Liver (tissue), 9 donors: Measurements from ENCODE around the gene DOCK11. TPM values are rescaled to one million over a fixed set of nuclear protein-coding genes. Genes with fewer than 3 reads are reported as not detected.

Experiments
- DNase-seq: peaks from one replicate; pipeline ENCODE4 v3.0.0-alpha.2; 2017; ENCODE audit warnings: low spot score
- H3K27ac ChIP-seq, 2 donors: one replicate each; pipeline ENCODE4 v1.7.0; 2013; ENCODE audit warnings: inconsistent platforms in 2 of 2, low read length in 2 of 2, control low read depth in 1 of 2, low read depth in 1 of 2, mild to moderate bottlenecking in 1 of 2
- H3K27me3 ChIP-seq, 4 donors: one replicate each; pipeline versions ENCODE4 v1.6.1 to v1.7.0; 2013; ENCODE audit warnings: low read length in 3 of 4, inconsistent platforms in 1 of 4, mild to moderate bottlenecking in 1 of 4, moderate library complexity in 1 of 4; ENCODE audit not compliant: control insufficient read depth in 4 of 4, insufficient read depth in 4 of 4
- H3K36me3 ChIP-seq, 4 donors: one replicate each; pipeline versions ENCODE4 v1.6.1 to v1.7.0; 2013; ENCODE audit warnings: low read length in 3 of 4, mild to moderate bottlenecking in 3 of 4, low read depth in 1 of 4, moderate library complexity in 1 of 4; ENCODE audit not compliant: control insufficient read depth in 4 of 4, insufficient read depth in 3 of 4
- H3K4me1 ChIP-seq, 4 donors: one replicate each; pipeline versions ENCODE4 v1.6.1 to v1.7.0; 2013; ENCODE audit warnings: low read length in 3 of 4, mild to moderate bottlenecking in 3 of 4, moderate library complexity in 1 of 4; ENCODE audit not compliant: control insufficient read depth in 4 of 4, insufficient read depth in 4 of 4
- H3K4me3 ChIP-seq, 3 donors: one replicate each; pipeline versions ENCODE4 v1.6.1 to v1.7.0; 2013; ENCODE audit warnings: low read length in 3 of 3, control low read depth in 1 of 3, low read depth in 1 of 3, mild to moderate bottlenecking in 1 of 3
- H3K9ac ChIP-seq, 2 donors: one replicate each; pipeline ENCODE4 v1.7.0; 2013; ENCODE audit warnings: low read length in 2 of 2, mild to moderate bottlenecking in 2 of 2, moderate library complexity in 2 of 2, control low read depth in 1 of 2, low read depth in 1 of 2
- H3K9me3 ChIP-seq, 4 donors: one replicate each; pipeline versions ENCODE4 v1.6.1 to v1.7.0; 2013; ENCODE audit warnings: low read length in 3 of 4; ENCODE audit not compliant: control insufficient read depth in 4 of 4
- ATF3 ChIP-seq: IDR thresholded peaks from 2 replicates; pipeline ENCODE4 v1.6.1; 2016; ENCODE audit warnings: antibody characterized with exemption
- EGR1 ChIP-seq, 2 donors: IDR thresholded peaks; 2 replicates each; pipeline ENCODE4 v1.6.1; 2016 to 2018; ENCODE audit warnings: antibody characterized with exemption in 2 of 2, low read depth in 2 of 2
- FOXA1 ChIP-seq: IDR thresholded peaks from 2 replicates; pipeline ENCODE4 v1.6.1; 2016; ENCODE audit warnings: antibody characterized with exemption
- FOXA2 ChIP-seq: IDR thresholded peaks from 2 replicates; pipeline ENCODE4 v1.6.1; 2016; ENCODE audit warnings: antibody characterized with exemption
- GABPA ChIP-seq, 2 donors: IDR thresholded peaks in 1 of 2; conservative IDR thresholded peaks in 1 of 2; 2 replicates each; pipeline ENCODE4 v1.6.1; 2016; ENCODE audit warnings: antibody characterized with exemption in 2 of 2, mild to moderate bottlenecking in 1 of 2, moderate library complexity in 1 of 2
- HNF4A ChIP-seq, 2 donors: conservative IDR thresholded peaks; 2 replicates each; pipeline ENCODE4 v1.6.1; 2016; ENCODE audit warnings: antibody characterized with exemption in 2 of 2, mild to moderate bottlenecking in 2 of 2
- HNF4G ChIP-seq: IDR thresholded peaks from 2 replicates; pipeline ENCODE4 v1.6.1; 2016; ENCODE audit warnings: antibody characterized with exemption
- JUND ChIP-seq, 2 donors: IDR thresholded peaks; 2 replicates each; pipeline ENCODE4 v1.6.1; 2016; ENCODE audit warnings: antibody characterized with exemption in 2 of 2
- NR2F2 ChIP-seq: IDR thresholded peaks from 2 replicates; pipeline ENCODE4 v1.6.1; 2016; ENCODE audit warnings: antibody characterized with exemption
- RAD21 ChIP-seq, 2 donors: IDR thresholded peaks; 2 replicates each; pipeline ENCODE4 v1.6.1; 2016; ENCODE audit warnings: antibody characterized with exemption in 2 of 2, mild to moderate bottlenecking in 2 of 2
- REST ChIP-seq: IDR thresholded peaks from 2 replicates; pipeline ENCODE4 v1.6.1; 2016; ENCODE audit warnings: antibody characterized with exemption, mild to moderate bottlenecking
- RXRA ChIP-seq, 2 donors: IDR thresholded peaks; 2 replicates each; pipeline ENCODE4 v1.6.1; 2017 to 2018; ENCODE audit warnings: antibody characterized with exemption in 2 of 2, mild to moderate bottlenecking in 1 of 2
- SP1 ChIP-seq: IDR thresholded peaks from 2 replicates; pipeline ENCODE4 v1.6.1; 2018; ENCODE audit warnings: antibody characterized with exemption, mild to moderate bottlenecking
- TAF1 ChIP-seq: conservative IDR thresholded peaks from 2 replicates; pipeline ENCODE4 v1.6.1; 2016; ENCODE audit warnings: antibody characterized with exemption, mild to moderate bottlenecking
- YY1 ChIP-seq: IDR thresholded peaks from 2 replicates; pipeline ENCODE4 v1.6.1; 2016; ENCODE audit warnings: antibody characterized with exemption, mild to moderate bottlenecking
- WGBS: extraction: QIAGEN DNeasy Blood & Tissue Kit; methylation state at CpG from one replicate; pipeline ENCODE4 v1.1.7; 2013; 5-methylcytosine and 5-hydroxymethylcytosine counted together
- polyA plus RNA-seq, 2 donors: library from polyadenylated mRNA; stranded (reverse) in 1 of 2; unstranded in 1 of 2; fragments of 200-250 nt in 1 of 2; fragments of >200 nt in 1 of 2; fragmentation: Nextera tagmentation in 1 of 2; extraction: Ambion mirVana in 1 of 2; gene quantifications; one replicate each; pipeline versions ENCODE4 v1.2.1 to v1.2.3, GENCODE V29; 2013 to 2015
- total RNA-seq, 2 donors: library from RNA; depleted of rRNA; stranded (reverse); fragments of >200 nt; gene quantifications; one replicate each; pipeline ENCODE4 v1.2.3, GENCODE V29; 2014
- TF ChIP-seq, protein P1 (sequence below): fragments of 150-350 bp; IDR thresholded peaks from 2 replicates; pipeline ENCODE4 v1.5.1; 2017; ENCODE audit warnings: improper control_type of control experiment, low read depth, low read length; ENCODE audit not compliant: missing input control
- TF ChIP-seq, protein P2 (sequence below): IDR thresholded peaks from 2 replicates; pipeline ENCODE4 v1.6.1; 2016; ENCODE audit warnings: antibody characterized with exemption
- TF ChIP-seq, protein P3 (sequence below): IDR thresholded peaks from 2 replicates; pipeline ENCODE4 v1.6.1; 2016; ENCODE audit warnings: antibody characterized with exemption
- donor health status: healthy.
- donor health status: healthy.
- donor health status: healthy.
- donor health status: healthy.
- donor health status: healthy.

DOCK11 gene
- total and polyA plus RNA-seq, 4 donors = 1.3 to 9.3 (median 3.7) TPM

DNA sequence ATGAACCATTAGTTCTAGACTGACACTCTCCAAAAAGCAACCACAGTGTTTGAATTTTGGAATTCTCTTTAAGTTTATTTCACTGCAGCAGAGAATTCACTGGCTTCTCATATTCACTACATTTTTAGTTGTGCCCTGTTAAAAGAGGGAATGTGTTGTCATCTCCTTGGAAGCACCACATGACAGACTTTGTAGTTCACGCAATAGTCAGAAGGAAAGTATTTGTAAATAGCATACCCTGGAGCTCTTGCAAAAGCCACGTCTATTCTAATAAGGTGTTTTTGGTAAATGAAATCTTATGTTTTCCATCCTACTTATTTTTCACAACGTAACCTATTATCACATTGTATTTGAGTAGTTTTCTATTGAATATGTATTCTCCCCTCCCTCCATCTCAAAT lies 25.8 kb downstream of the DOCK11 start:
- Histone ChIP-seq H3K27me3 (peaks cover 0 to 3% (median 0%) of the 10 kb centered on the region in 4 donors), H3K9me3 (no peaks in the 10 kb centered on the region), H3K4me3 (no peak overlapping the region), H3K9ac (no peak overlapping the region), H3K4me1 (no peaks in the 10 kb centered on the region), H3K27ac (no peak overlapping the region), H3K36me3 (no peaks in the 10 kb centered on the region)
- no peak for DNase-seq
- TF ChIP-seq, protein P1, sequence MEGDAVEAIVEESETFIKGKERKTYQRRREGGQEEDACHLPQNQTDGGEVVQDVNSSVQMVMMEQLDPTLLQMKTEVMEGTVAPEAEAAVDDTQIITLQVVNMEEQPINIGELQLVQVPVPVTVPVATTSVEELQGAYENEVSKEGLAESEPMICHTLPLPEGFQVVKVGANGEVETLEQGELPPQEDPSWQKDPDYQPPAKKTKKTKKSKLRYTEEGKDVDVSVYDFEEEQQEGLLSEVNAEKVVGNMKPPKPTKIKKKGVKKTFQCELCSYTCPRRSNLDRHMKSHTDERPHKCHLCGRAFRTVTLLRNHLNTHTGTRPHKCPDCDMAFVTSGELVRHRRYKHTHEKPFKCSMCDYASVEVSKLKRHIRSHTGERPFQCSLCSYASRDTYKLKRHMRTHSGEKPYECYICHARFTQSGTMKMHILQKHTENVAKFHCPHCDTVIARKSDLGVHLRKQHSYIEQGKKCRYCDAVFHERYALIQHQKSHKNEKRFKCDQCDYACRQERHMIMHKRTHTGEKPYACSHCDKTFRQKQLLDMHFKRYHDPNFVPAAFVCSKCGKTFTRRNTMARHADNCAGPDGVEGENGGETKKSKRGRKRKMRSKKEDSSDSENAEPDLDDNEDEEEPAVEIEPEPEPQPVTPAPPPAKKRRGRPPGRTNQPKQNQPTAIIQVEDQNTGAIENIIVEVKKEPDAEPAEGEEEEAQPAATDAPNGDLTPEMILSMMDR = no peak
- no peak for TF ChIP-seq HNF4G
- no peak for TF ChIP-seq FOXA1
- no peak for TF ChIP-seq REST
- no peak for TF ChIP-seq RXRA (IDR thresholded peaks at IDR 0.05)
- 82% methylated on average over 3 of the region's 3 CpGs for WGBS

DNA sequence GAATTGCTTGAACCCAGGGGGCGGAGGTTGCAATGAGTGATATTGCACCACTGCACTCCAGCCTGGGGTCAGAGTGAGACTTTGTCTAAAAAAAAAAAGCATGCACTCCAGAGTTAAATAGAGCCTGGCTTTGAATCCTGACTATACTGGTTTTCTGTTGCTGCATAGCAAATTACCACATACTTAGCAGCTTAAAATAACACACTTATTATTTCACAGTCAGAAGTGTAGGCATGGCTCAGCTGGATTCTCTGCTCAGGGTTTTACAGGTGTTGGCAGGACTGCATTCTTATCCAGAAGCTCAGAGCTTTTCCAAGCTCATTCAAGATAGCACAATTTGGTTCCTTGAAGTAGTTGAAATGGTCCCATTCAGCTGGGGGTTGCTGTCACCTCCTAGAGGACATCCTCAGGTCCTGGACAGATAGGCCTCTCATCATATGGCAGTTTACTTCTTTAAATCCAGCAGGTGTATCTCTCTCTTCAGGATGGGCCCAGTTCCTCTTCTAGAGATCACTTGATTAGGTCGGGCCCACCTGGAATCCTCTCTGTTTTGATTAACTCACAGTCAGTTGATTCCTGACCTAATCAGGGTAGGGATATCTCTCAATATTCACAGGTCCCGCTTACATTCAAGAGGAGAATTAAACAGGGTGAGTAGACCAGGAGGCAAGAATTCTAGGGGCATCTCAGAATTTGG lies 26.8 kb downstream of the DOCK11 start:
- no peak for TF ChIP-seq HNF4A (conservative IDR thresholded peaks at IDR 0.05)
- TF ChIP-seq RAD21 (IDR thresholded peaks at IDR 0.05) = no peak
- TF ChIP-seq, protein P2, sequence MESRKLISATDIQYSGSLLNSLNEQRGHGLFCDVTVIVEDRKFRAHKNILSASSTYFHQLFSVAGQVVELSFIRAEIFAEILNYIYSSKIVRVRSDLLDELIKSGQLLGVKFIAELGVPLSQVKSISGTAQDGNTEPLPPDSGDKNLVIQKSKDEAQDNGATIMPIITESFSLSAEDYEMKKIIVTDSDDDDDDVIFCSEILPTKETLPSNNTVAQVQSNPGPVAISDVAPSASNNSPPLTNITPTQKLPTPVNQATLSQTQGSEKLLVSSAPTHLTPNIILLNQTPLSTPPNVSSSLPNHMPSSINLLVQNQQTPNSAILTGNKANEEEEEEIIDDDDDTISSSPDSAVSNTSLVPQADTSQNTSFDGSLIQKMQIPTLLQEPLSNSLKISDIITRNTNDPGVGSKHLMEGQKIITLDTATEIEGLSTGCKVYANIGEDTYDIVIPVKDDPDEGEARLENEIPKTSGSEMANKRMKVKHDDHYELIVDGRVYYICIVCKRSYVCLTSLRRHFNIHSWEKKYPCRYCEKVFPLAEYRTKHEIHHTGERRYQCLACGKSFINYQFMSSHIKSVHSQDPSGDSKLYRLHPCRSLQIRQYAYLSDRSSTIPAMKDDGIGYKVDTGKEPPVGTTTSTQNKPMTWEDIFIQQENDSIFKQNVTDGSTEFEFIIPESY = no peak
- TF ChIP-seq REST = no peak
- TF ChIP-seq ATF3 = no peak
- TF ChIP-seq SP1 = no peak
- no peak for TF ChIP-seq EGR1 (IDR thresholded peaks at IDR 0.05; ENCODE audit: low read depth in 2 of 2)
- TF ChIP-seq JUND (IDR thresholded peaks at IDR 0.05) = no peak
- TF ChIP-seq FOXA2 = no peak
- no peak for TF ChIP-seq YY1
- TF ChIP-seq HNF4G = no peak
- no peak for TF ChIP-seq NR2F2
- TF ChIP-seq, protein P1 = no peak
- TF ChIP-seq GABPA (IDR thresholded peaks at IDR 0.05 in 1 of 2, conservative IDR thresholded peaks at IDR 0.05 in 1 of 2) = no peak
- no peak for TF ChIP-seq FOXA1
- TF ChIP-seq RXRA (IDR thresholded peaks at IDR 0.05) = no peak
- TF ChIP-seq, protein P3, sequence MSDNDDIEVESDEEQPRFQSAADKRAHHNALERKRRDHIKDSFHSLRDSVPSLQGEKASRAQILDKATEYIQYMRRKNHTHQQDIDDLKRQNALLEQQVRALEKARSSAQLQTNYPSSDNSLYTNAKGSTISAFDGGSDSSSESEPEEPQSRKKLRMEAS = no peak
- TF ChIP-seq TAF1 = no peak
- Histone ChIP-seq H3K27ac (no peak overlapping the region), H3K4me3 (no peak overlapping the region), H3K27me3 (peaks cover 0 to 3% (median 0%) of the 10 kb centered on the region in 4 donors), H3K36me3 (no peaks in the 10 kb centered on the region), H3K9me3 (no peaks in the 10 kb centered on the region), H3K9ac (no peak overlapping the region), H3K4me1 (no peaks in the 10 kb centered on the region)
- 90% methylated on average over 3 of the region's 3 CpGs for WGBS
- no peak for DNase-seq
